K562 (cell line): ENCODE measurements around the gene MAPKAPK2. TPM values are rescaled to one million over a fixed set of nuclear protein-coding genes. Genes with fewer than 3 reads are reported as not detected.

ENCODE experiments used
- ATAC-seq: fragments of 200-7000 bp; cut with Tn5 transposase; 3 replicates; pipeline ENCODE4 v1.9.1; 2020; ENCODE audit warnings: moderate library complexity
- BruUV-seq: library from RNA; stranded (reverse); fragments of 400-500 nt; replicated peaks from 2 replicates; lab custom pipeline; 2021; lab: Mats Ljungman, UMichigan
- CTCF ChIA-PET: fragments of 300-600 bp; formaldehyde crosslinking; extraction: SDS; loops from one replicate; lab custom pipeline; 2021; ENCODE audit warnings: low intra/inter-chr PET ratio; lab: Yijun Ruan, JAX
- POLR2A ChIA-PET: fragments of 300-600, 350-650 bp; sonication (Branson Sonifier 250); formaldehyde crosslinking; extraction: SDS; loops from one replicate; lab custom pipeline; 2021; ENCODE audit warnings: antibody characterized with exemption, inconsistent platforms; lab: Yijun Ruan, JAX
- DNase-seq, 4 experiments: peaks; one replicate each; pipeline versions ENCODE4 v3.0.0 to v3.0.0-alpha.2; 2011 to 2018; ENCODE audit warnings: low spot score in 3 of 4, mixed read lengths in 3 of 4; ENCODE audit errors: extremely low read depth in 1 of 4
- FAIRE-seq: peaks from 2 replicates; lab custom pipeline; 2011; peaks lifted over from hg19 to GRCh38; lab: Jason Lieb, UNC
- H2AFZ ChIP-seq: 2 replicates; pipeline ENCODE4 v1.6.0; 2011; ENCODE audit warnings: low read depth, low read length, control low read depth, inconsistent platforms
- H3K27ac ChIP-seq: fragments of 200-600 bp; 3 replicates; pipeline ENCODE4 v1.8.0; 2011; ENCODE audit warnings: low read depth, mild to moderate bottlenecking, control low read depth, inconsistent platforms, low read length, moderate library complexity, mixed read lengths; ENCODE audit errors: extremely low read depth
- H3K27me3 ChIP-seq, 2 experiments: fragments of 300-600 bp in 1 of 2; 2 replicates in 1 of 2; 3 replicates in 1 of 2; pipeline versions ENCODE4 v1.6.0 to v1.8.0; 2011; ENCODE audit warnings: inconsistent platforms in 2 of 2, low read length in 2 of 2, mild to moderate bottlenecking in 1 of 2, mixed read lengths in 1 of 2, moderate library complexity in 1 of 2; ENCODE audit not compliant: control insufficient read depth in 2 of 2, insufficient read depth in 2 of 2
- H3K36me3 ChIP-seq: fragments of 300-600 bp; 3 replicates; pipeline ENCODE4 v1.8.0; 2011; ENCODE audit warnings: mild to moderate bottlenecking, low read length, inconsistent platforms; ENCODE audit not compliant: control insufficient read depth, insufficient read depth
- H3K4me1 ChIP-seq, 2 experiments: fragments of 200-600 bp in 1 of 2; replicated peaks in 1 of 2; 2 replicates in 1 of 2; 3 replicates in 1 of 2; pipeline versions ENCODE4 v1.5.1 to v1.8.0; 2011; ENCODE audit warnings: inconsistent platforms in 2 of 2, low read length in 2 of 2, mild to moderate bottlenecking in 1 of 2, mixed read lengths in 1 of 2, moderate library complexity in 1 of 2; ENCODE audit not compliant: control insufficient read depth in 2 of 2, insufficient read depth in 2 of 2
- H3K4me2 ChIP-seq: 2 replicates; pipeline ENCODE4 v1.6.1; 2011; ENCODE audit warnings: low read length, control low read depth, inconsistent platforms, mixed read lengths; ENCODE audit not compliant: insufficient read depth
- H3K4me3 ChIP-seq: fragments of 200-600 bp; sonication (generic), shearing (Covaris generic); 2 replicates; pipeline ENCODE4 v1.5.1; 2016; ENCODE audit warnings: control low read depth, inconsistent platforms
- H3K79me2 ChIP-seq: fragments of 200-600 bp; 3 replicates; pipeline ENCODE4 v1.8.0; 2011; ENCODE audit warnings: low read length, inconsistent platforms; ENCODE audit not compliant: control insufficient read depth, insufficient read depth
- H3K9ac ChIP-seq, 2 experiments: 2 replicates each; pipeline versions ENCODE4 v1.6.0 to v1.6.1; 2011; ENCODE audit warnings: low read depth in 2 of 2, low read length in 2 of 2, control low read depth in 1 of 2, inconsistent platforms in 1 of 2, mild to moderate bottlenecking in 1 of 2, mixed read lengths in 1 of 2; ENCODE audit not compliant: insufficient read depth in 1 of 2
- H3K9me1 ChIP-seq: one replicate; pipeline ENCODE4 v1.6.0; 2011; ENCODE audit warnings: inconsistent platforms, mild to moderate bottlenecking, low read length, moderate library complexity; ENCODE audit not compliant: control insufficient read depth, insufficient read depth
- H3K9me3 ChIP-seq: replicated peaks from 2 replicates; pipeline ENCODE4 v1.5.1; 2011; ENCODE audit warnings: low read depth, low read length, inconsistent platforms; ENCODE audit not compliant: control insufficient read depth, insufficient read depth
- H4K20me1 ChIP-seq: replicated peaks from 2 replicates; pipeline ENCODE4 v1.6.1; 2011; ENCODE audit warnings: low read length, inconsistent platforms, mixed read lengths; ENCODE audit not compliant: control insufficient read depth, insufficient read depth
- CEBPB ChIP-seq: fragments of 450-650 bp; IDR thresholded peaks from 2 replicates; pipeline ENCODE4 v1.6.1; 2016; ENCODE audit warnings: missing genetic modification characterization, missing compliant biosample characterization
- DMBX1 ChIP-seq: fragments of 250-450 bp; sonication (Bioruptor Pico); IDR thresholded peaks from 2 replicates; pipeline ENCODE4 v1.8.0; 2022; ENCODE audit warnings: inconsistent platforms, mild to moderate bottlenecking, moderate library complexity, borderline replicate concordance
- KAT8 ChIP-seq: fragments of 450-650 bp; IDR thresholded peaks from 2 replicates; pipeline ENCODE4 v1.6.1; 2016; ENCODE audit warnings: low read depth, mild to moderate bottlenecking
- MTA2 ChIP-seq: fragments of 450-650 bp; IDR thresholded peaks from 2 replicates; pipeline ENCODE4 v1.6.1; 2016; ENCODE audit warnings: low read depth
- RAD21 ChIP-seq, 2 experiments: fragments of 250-450 bp in 1 of 2; fragments of 450-650 bp in 1 of 2; sonication (Bioruptor Pico) in 1 of 2; formaldehyde crosslinking in 1 of 2; IDR thresholded peaks in 1 of 2; conservative IDR thresholded peaks in 1 of 2; 2 replicates each; pipeline versions ENCODE4 v1.4.0 to v1.8.0; 2020 to 2022; ENCODE audit warnings: mild to moderate bottlenecking in 2 of 2, moderate library complexity in 1 of 2
- ZFP36 ChIP-seq: fragments of 150-350 bp; IDR thresholded peaks from 2 replicates; pipeline ENCODE4 v1.6.1; 2018; ENCODE audit warnings: low read length, low read depth; ENCODE audit not compliant: partially characterized antibody
- WGBS: fragments of 100-300 bp; shearing (Covaris generic); methylation state at CpG from one replicate; pipeline ENCODE4 v1.1.6; 2016; ENCODE audit warnings: low coverage, mixed read lengths; ENCODE audit not compliant: insufficient coverage; ENCODE audit errors: missing lambda C conversion rate; 5-methylcytosine and 5-hydroxymethylcytosine counted together
- in situ Hi-C: fragments of 300-500 bp; cut with MboI; formaldehyde crosslinking; loops from 4 replicates; pipeline ENCODE4 v1.15.0; 2018; ENCODE audit warnings: inconsistent platforms, mixed read lengths
- intact Hi-C: fragments of 100-400 bp; cut with micrococcal nuclease; formaldehyde crosslinking; loops from 2 replicates; pipeline ENCODE4 v1.14.2; 2022
- polyA plus RNA-seq, 8 experiments: library from polyadenylated mRNA; depleted of rRNA in 4 of 8; stranded (reverse) in 5 of 8; unstranded in 3 of 8; fragments of >200 nt; fragmentation: Nextera tagmentation in 2 of 8; fragmentation: Illumina TruSeq in 1 of 8; extraction: Ambion mirVana in 2 of 8; extraction: Trizol in 1 of 8; gene quantifications; 2 replicates each; pipeline versions ENCODE4 v1.2.1 to v1.2.3, GENCODE V29; 2011 to 2014; ENCODE audit warnings: inconsistent platforms in 1 of 8, missing spikeins in 1 of 8
- total RNA-seq, 7 experiments: library from RNA; depleted of rRNA in 6 of 7; stranded (reverse); fragments of >200 nt in 6 of 7; fragmentation: Illumina TruSeq in 2 of 7; extraction: Trizol in 2 of 7; gene quantifications; 2 replicates each; pipeline versions ENCODE4 v1.2.1 to v1.2.3, GENCODE V29; 2011 to 2021; ENCODE audit warnings: low replicate concordance in 1 of 7
- TF ChIP-seq, protein P1 (sequence below), 3 experiments: IDR thresholded peaks in 2 of 3; conservative IDR thresholded peaks in 1 of 3; 2 replicates each; pipeline ENCODE4 v1.5.1; 2011 to 2012; ENCODE audit warnings: low read length in 3 of 3, mild to moderate bottlenecking in 3 of 3, control low read depth in 2 of 3, improper control_type of control experiment in 1 of 3, inconsistent platforms in 1 of 3, low read depth in 1 of 3, mixed read lengths in 1 of 3, moderate library complexity in 1 of 3; ENCODE audit not compliant: insufficient read depth in 2 of 3
- TF ChIP-seq, protein P2 (sequence below): IDR thresholded peaks from 2 replicates; pipeline ENCODE4 v1.6.1; 2011; ENCODE audit warnings: borderline replicate concordance, low read depth, mild to moderate bottlenecking, moderate library complexity, low read length; ENCODE audit not compliant: insufficient read depth, poor library complexity, severe bottlenecking

The MAPKAPK2 gene
- total and polyA plus RNA-seq, 9 of the 15 experiments (the other 6 are each of a cell fraction or from before 2014, with no cell fraction given): 0.63 to 94.2 (median 52.1) TPM

DNA sequence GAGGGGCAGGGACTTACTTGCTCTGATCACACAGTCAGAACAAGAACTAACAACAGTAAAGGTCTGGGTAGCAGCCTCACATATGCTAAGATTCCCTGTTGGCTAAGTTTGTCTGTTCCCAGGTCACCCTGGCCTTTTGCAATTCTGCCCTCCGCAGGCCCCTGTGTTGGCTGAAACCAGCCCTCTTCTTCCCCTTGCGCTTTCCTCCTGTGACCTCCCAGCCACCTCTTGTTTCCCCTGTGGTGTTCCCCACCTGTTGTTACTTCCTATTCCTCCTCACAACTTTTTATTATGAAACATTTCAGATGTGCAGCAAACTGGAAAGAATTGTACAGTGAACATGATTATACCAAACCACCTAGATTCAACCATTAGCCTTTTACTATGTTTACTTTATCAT is 23.4 kb downstream of the MAPKAPK2 start:
- Histone ChIP-seq H3K27ac (no peak overlapping the region), H4K20me1 (peaks cover 63% of the 10 kb centered on the region), H3K4me2 (no peak overlapping the region), H3K9ac (no peak overlapping the region; a peak in 1 of 4 replicates), H3K9me3 (no peaks in the 10 kb centered on the region), H3K9me1 (no peaks in the 10 kb centered on the region), H2AFZ (no peak overlapping the region), H3K27me3 (no peaks in the 10 kb centered on the region), H3K4me1 (peaks cover 21 to 29% of the 10 kb centered on the region in 2 experiments), H3K79me2 (peaks cover 93% of the 10 kb centered on the region), H3K4me3 (no peak overlapping the region), H3K36me3 (peaks cover 2% of the 10 kb centered on the region; the same call in 1 of the 3 replicates)
- FAIRE-seq (no peak), ATAC-seq (peak; percentile 61), DNase-seq (peak in 3 of 4 experiments; percentile 32 to 46 (median 42))
- intact Hi-C loops (loop anchor here (5.0 kb wide), 1 partner anchor 36 kb away; no protein-coding TSS in a partner anchor), in situ Hi-C loops (no loop called here)
- CTCF ChIA-PET: no interaction called here
- WGBS: 38% methylated on average over 2 of the region's 2 CpGs
- no TSS peak for BruUV-seq
- peak in 1 of 2 experiments; percentile 44; a peak in 2 of 4 replicates for TF ChIP-seq RAD21 (CRISPR knock-in tag; conservative IDR thresholded peaks at IDR 0.05 in 1 of 2, IDR thresholded peaks at IDR 0.05 in 1 of 2)
- TF ChIP-seq, protein P1, sequence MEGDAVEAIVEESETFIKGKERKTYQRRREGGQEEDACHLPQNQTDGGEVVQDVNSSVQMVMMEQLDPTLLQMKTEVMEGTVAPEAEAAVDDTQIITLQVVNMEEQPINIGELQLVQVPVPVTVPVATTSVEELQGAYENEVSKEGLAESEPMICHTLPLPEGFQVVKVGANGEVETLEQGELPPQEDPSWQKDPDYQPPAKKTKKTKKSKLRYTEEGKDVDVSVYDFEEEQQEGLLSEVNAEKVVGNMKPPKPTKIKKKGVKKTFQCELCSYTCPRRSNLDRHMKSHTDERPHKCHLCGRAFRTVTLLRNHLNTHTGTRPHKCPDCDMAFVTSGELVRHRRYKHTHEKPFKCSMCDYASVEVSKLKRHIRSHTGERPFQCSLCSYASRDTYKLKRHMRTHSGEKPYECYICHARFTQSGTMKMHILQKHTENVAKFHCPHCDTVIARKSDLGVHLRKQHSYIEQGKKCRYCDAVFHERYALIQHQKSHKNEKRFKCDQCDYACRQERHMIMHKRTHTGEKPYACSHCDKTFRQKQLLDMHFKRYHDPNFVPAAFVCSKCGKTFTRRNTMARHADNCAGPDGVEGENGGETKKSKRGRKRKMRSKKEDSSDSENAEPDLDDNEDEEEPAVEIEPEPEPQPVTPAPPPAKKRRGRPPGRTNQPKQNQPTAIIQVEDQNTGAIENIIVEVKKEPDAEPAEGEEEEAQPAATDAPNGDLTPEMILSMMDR (IDR thresholded peaks at IDR 0.05 in 2 of 3, conservative IDR thresholded peaks at IDR 0.05 in 1 of 3; ENCODE audit: insufficient read depth in 2 of 3, low read depth in 1 of 3, low read length in 3 of 3): peak; percentile 13 to 26 (median 18); a peak in 1 of 6 replicates
- TF ChIP-seq, protein P2, sequence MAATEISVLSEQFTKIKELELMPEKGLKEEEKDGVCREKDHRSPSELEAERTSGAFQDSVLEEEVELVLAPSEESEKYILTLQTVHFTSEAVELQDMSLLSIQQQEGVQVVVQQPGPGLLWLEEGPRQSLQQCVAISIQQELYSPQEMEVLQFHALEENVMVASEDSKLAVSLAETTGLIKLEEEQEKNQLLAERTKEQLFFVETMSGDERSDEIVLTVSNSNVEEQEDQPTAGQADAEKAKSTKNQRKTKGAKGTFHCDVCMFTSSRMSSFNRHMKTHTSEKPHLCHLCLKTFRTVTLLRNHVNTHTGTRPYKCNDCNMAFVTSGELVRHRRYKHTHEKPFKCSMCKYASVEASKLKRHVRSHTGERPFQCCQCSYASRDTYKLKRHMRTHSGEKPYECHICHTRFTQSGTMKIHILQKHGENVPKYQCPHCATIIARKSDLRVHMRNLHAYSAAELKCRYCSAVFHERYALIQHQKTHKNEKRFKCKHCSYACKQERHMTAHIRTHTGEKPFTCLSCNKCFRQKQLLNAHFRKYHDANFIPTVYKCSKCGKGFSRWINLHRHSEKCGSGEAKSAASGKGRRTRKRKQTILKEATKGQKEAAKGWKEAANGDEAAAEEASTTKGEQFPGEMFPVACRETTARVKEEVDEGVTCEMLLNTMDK: peak; percentile 6
- TF ChIP-seq DMBX1 (CRISPR knock-in tag): no peak
- peak; percentile 38 for TF ChIP-seq ZFP36
- TF ChIP-seq CEBPB: peak; percentile 35
- TF ChIP-seq KAT8: no peak
- no peak for TF ChIP-seq MTA2
- POLR2A ChIA-PET: interaction anchor here (10.6 kb wide), 1 partner anchor 18 kb away, joined by 130 read pairs; no protein-coding TSS in a partner anchor
